ENCODE results near the gene PSMB11. TPM values are rescaled to one million over a fixed set of nuclear protein-coding genes. Genes with fewer than 3 reads are reported as not detected.
A peak's percentile ranks its signal among the peaks of the same experiment; 100 is the strongest.

Gene PSMB11
- total RNA-seq, 1 donor from 2014 or later = not detected

DNA sequence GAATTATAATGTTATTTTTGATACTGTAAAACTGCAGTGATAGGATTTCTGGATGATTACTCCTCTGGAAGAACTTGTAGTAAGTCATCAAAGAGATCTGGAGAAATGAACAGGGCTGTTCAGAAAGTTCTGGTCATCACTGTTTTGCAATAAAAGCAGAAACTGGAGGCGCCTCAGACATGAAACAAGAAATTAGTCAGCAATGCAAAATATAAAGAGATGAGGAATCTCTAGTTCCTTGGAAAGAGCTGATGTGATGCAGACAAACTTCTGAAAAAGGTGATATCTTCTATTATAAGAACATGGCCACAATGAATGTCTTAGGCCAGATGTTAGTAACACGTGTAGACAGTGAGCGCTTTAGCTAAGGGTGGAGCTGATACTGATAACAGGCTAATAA is 43.4 kb downstream of the PSMB11 start:
- intact Hi-C loops (cut with DNase I) = no loop called here
- DNase-seq (ENCODE audit: extremely low spot score in 2 of 2) = no peak
- H3K9me3 ChIP-seq = no peaks in the 10 kb centered on the region
- H3K4me1 ChIP-seq = no peaks in the 10 kb centered on the region
- H3K36me3 ChIP-seq = peaks cover 3 to 95% of the 10 kb centered on the region in 2 donors
- peak overlapping the region; percentile 27 for H3K27ac ChIP-seq
- TF ChIP-seq, protein P1, sequence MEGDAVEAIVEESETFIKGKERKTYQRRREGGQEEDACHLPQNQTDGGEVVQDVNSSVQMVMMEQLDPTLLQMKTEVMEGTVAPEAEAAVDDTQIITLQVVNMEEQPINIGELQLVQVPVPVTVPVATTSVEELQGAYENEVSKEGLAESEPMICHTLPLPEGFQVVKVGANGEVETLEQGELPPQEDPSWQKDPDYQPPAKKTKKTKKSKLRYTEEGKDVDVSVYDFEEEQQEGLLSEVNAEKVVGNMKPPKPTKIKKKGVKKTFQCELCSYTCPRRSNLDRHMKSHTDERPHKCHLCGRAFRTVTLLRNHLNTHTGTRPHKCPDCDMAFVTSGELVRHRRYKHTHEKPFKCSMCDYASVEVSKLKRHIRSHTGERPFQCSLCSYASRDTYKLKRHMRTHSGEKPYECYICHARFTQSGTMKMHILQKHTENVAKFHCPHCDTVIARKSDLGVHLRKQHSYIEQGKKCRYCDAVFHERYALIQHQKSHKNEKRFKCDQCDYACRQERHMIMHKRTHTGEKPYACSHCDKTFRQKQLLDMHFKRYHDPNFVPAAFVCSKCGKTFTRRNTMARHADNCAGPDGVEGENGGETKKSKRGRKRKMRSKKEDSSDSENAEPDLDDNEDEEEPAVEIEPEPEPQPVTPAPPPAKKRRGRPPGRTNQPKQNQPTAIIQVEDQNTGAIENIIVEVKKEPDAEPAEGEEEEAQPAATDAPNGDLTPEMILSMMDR (IDR thresholded peaks at IDR 0.05) = no peak
- TF ChIP-seq POLR2A (IDR thresholded peaks at IDR 0.05) (no peak), POLR2AphosphoS5 (IDR thresholded peaks at IDR 0.05; ENCODE audit: insufficient read depth in 1 of 2, low read depth in 1 of 2) (no peak)
- no peaks in the 10 kb centered on the region for H3K27me3 ChIP-seq
- no peak overlapping the region for H3K4me3 ChIP-seq

DNA sequence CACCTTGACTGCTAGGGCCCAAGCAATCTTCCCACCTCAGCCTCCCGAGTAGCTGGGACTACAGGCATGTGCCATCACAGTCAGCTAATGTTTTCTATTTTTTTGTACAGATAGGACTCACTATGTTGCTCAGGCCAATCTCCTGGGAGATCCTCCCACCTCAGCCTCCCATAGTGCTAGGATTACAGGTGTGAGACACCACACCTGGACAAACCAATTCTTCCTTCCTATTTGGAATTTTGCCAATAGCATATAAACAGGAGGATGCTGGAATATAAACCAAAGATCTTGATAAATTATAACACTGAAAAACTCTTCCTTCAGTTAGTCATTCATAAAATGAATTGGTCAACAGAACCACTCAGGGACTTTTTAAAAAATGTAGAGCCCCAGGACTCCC is 44.6 kb downstream of the PSMB11 start:
- peak; percentile 8 to 14 for DNase-seq (ENCODE audit: extremely low spot score in 2 of 2)
- intact Hi-C loops (cut with DNase I) = no loop called here

DNA sequence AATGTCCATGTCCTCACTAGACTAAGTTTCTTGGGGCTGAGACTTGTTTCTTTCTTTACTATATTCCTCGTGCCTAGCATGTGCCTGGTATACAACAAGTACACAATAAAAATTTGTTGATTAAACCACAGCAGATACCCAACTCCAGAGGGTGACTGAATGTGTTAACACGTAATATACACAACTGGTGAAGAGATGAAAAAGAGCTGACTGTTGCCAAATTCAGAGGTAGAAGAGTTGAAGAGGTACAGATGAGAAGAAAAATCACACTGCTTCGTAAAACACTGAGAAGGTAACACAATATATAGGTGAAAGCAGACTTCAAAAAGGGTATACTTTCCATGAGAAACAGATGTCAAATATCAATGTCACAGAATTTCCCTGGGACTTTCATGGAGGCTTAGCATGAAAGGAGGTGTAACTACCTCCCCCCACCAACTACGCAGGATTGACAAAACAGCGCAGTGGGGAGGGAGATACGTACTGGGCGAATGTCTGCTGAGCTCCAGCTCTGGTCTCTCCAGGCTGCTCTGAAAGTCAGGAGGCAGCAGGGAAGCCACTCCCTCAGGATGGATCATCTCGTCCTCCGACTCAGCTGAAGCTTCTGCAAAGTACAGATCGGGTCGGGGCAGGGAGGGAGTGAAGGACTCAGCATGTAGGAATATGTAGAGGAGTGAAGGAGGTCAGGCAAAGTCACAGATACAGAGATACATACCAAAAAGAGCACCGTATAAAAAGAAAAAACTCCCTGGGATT is 47.7 kb downstream of the PSMB11 start:
- H3K4me1 ChIP-seq = peaks cover 24% of the 10 kb centered on the region

More for the DNA sequence above, 44.6 kb downstream of the PSMB11 start:
- TF ChIP-seq, protein P1 (IDR thresholded peaks at IDR 0.05) = no peak
- TF ChIP-seq POLR2AphosphoS5 (IDR thresholded peaks at IDR 0.05; ENCODE audit: insufficient read depth in 1 of 2, low read depth in 1 of 2) = no peak
- TF ChIP-seq POLR2A (IDR thresholded peaks at IDR 0.05) = no peak
- Histone ChIP-seq H3K4me1 (no peaks in the 10 kb centered on the region), H3K27me3 (no peaks in the 10 kb centered on the region), H3K4me3 (no peak overlapping the region), H3K27ac (no peak overlapping the region), H3K9me3 (no peaks in the 10 kb centered on the region), H3K36me3 (peaks cover 3 to 85% of the 10 kb centered on the region in 2 donors)

DNA sequence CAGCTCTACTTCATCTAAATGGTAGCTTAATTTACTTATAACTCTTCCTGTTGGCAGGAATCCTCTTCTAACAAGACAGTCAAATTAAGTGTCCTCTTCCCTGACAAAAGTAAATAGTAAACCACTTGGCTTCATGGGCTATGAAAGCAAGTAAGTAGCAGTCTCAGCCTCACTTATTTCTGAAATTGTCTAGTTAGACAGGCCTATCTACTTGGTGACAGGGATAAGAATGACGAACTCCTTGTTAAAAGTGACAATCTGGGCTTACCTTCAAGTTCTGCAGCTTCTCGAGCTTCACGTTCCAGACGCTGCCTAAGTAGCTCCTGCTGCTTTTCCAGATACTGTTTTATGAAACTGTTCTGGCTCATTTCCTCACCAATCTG is 48.2 kb downstream of the PSMB11 start:
- Histone ChIP-seq H3K4me1 (peaks cover 24% of the 10 kb centered on the region), H3K9me3 (no peaks in the 10 kb centered on the region), H3K27ac (no peak overlapping the region), H3K4me3 (no peak overlapping the region), H3K27me3 (no peaks in the 10 kb centered on the region), H3K36me3 (peaks cover 3 to 65% of the 10 kb centered on the region in 2 donors)
- no peak for DNase-seq (ENCODE audit: extremely low spot score in 2 of 2)
- intact Hi-C loops (cut with DNase I) = no loop called here
- TF ChIP-seq, protein P1 (IDR thresholded peaks at IDR 0.05) = no peak
- no peak for TF ChIP-seq POLR2A (IDR thresholded peaks at IDR 0.05)
- TF ChIP-seq POLR2AphosphoS5 (IDR thresholded peaks at IDR 0.05; ENCODE audit: insufficient read depth in 1 of 2, low read depth in 1 of 2) = no peak

More for the DNA sequence above, 47.7 kb downstream of the PSMB11 start:
- Histone ChIP-seq H3K36me3 (peaks cover 3 to 70% of the 10 kb centered on the region in 2 donors), H3K27ac (no peak overlapping the region), H3K9me3 (no peaks in the 10 kb centered on the region), H3K27me3 (no peaks in the 10 kb centered on the region), H3K4me3 (no peak overlapping the region)
- intact Hi-C loops (cut with DNase I) = no loop called here
- DNase-seq (ENCODE audit: extremely low spot score in 2 of 2) = peak; percentile 61 to 79
- TF ChIP-seq POLR2A (IDR thresholded peaks at IDR 0.05) = no peak
- no peak for TF ChIP-seq POLR2AphosphoS5 (IDR thresholded peaks at IDR 0.05; ENCODE audit: insufficient read depth in 1 of 2, low read depth in 1 of 2)
- TF ChIP-seq, protein P1 (IDR thresholded peaks at IDR 0.05) = no peak
